NCI-H2029 (cell line): Measurements from ENCODE around the gene PSMA4.
"Not testable (repeated sequence)": the region's sequence is repeated elsewhere in the genome, so short reads cannot be mapped to it uniquely, and the experiment has no call there.

ENCODE experiments used
- DNase-seq: peaks from one replicate; lab custom pipeline; 2025; lab: John Stamatoyannopoulos, UW

The PSMA4 gene

GRCh38 chr15:78540141-78540870, at the start of gene PSMA4:
Gene PSMA4 (plus strand): TSS chr15:78540444. CDS start chr15:78541928, 1,484 bp downstream.
- DNase-seq, result peak; percentile 60

GRCh38 chr15:78492872-78493271, 47.4 kb upstream of the PSMA4 start:
- no peak for DNase-seq

- no peak for DNase-seq
Observed at GRCh38 chr15:78501857-78502256, 38.4 kb upstream of the PSMA4 start.

GRCh38 chr15:78502641-78503040, 37.6 kb upstream of the PSMA4 start:
- DNase-seq, result no peak

- DNase-seq, result peak; percentile 83
Observed at GRCh38 chr15:78506971-78507830, 33.0 kb upstream of the PSMA4 start, which contains the start of gene HYKK. Gene HYKK (plus strand): TSS chr15:78507577. CDS start chr15:78513089, 5,512 bp downstream.

DNA sequence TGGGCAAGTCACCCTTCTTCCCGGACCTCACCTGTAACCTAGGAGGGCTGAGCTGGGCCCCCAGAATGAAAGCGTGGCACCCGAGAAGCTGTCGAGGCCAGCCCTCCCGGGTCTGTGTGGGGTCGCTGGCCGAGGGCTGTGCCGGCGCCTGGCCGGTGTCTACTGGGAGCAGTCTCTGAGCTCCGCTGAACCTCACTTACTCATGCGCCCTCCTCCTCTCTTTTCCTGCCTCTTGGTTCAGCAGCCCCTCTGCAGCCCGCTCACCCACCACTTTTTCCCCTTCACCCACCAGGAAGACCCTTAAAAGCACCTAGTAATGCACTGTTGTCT, 32.4 kb upstream of the PSMA4 start:
- no peak for DNase-seq

DNA sequence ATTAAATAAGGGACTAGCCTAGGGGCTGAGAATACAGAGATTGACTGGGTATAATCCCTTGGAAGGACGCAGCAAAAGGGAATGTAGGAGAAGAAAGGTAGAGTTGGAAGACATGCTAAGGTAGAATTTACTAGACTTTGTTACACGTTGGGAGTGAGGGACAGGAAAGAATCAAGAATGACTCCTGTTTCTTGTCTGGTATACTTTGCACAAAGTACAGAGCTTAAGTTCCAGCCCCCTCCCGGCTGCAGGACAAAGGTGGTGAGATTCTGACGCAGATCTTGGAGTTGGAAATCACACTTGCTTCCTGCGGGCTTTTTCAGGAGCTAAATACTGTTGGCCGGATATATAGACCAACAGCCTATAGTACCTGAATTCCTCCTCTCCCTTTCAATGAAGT, 32.0 kb upstream of the PSMA4 start:
- DNase-seq, result no peak

- DNase-seq, result no peak
Observed at GRCh38 chr15:78509726-78510312, 30.4 kb upstream of the PSMA4 start.

GRCh38 chr15:78520035-78520434, 20.2 kb upstream of the PSMA4 start:
- not testable (repeated sequence) for DNase-seq

DNA sequence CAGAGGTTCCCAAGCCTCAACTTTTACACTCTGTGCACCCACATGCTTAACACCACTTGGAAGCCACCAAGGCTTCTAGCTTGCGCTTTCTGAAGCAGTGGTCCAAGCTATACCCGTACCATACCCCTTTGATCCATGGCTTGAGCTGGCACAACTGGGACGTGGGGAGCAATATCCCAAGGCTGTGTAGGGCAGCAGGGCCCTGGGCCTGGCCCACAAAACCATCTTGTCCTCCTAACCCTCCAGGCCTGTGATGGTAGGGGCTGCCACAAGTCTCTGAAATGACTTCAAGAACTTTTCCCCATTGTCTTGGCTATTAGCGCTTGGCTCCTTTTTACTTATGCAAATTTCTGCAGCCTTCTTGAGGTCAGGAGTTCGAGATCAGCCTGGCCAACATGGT, 16.0 kb upstream of the PSMA4 start:
- DNase-seq, result no peak

GRCh38 chr15:78527325-78527724, 12.9 kb upstream of the PSMA4 start:
- DNase-seq, result no peak

DNA sequence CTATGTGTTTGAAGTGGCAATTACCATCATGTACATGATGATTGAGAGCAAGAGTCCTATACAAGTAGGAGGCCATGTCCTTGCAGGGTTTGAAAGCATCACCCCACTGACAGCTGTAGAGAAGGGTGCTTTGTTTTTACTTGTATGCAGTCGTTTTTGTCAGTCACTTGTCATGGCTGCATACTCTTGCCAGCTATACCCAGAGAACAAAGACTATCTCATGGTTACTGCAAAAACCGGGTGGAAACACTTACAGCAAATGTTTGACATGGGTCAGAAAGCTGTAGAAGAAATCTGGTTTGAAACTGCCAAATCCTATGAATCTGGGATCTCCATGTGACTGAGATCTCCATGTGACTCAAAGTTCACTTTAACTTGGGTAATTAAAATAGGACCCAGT, 6.9 kb upstream of the PSMA4 start:
- DNase-seq, result no peak

- no peak for DNase-seq
Observed at GRCh38 chr15:78536134-78536533, 4.1 kb upstream of the PSMA4 start.

GRCh38 chr15:78537266-78537905, 2.9 kb upstream of the PSMA4 start:
- DNase-seq, result no peak

DNA sequence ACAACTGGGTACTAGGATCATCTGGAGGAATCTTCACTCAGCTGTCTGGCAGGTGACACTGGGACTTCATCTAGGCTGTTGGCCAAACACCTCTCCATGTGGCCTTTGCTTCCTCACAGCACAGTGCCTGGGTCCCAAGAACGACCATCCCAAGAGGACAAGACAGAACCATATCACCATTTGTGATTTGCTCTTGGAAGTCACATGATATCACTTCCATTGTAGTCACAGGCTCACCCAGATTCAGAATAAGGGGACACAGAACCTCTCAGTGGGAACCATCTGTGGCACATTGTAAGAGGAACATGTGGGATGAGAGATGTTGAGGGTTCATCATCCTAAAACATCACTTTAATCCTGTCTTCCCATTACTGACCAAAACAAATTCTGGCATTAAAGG, 1.9 kb upstream of the PSMA4 start:
- no peak for DNase-seq

DNA sequence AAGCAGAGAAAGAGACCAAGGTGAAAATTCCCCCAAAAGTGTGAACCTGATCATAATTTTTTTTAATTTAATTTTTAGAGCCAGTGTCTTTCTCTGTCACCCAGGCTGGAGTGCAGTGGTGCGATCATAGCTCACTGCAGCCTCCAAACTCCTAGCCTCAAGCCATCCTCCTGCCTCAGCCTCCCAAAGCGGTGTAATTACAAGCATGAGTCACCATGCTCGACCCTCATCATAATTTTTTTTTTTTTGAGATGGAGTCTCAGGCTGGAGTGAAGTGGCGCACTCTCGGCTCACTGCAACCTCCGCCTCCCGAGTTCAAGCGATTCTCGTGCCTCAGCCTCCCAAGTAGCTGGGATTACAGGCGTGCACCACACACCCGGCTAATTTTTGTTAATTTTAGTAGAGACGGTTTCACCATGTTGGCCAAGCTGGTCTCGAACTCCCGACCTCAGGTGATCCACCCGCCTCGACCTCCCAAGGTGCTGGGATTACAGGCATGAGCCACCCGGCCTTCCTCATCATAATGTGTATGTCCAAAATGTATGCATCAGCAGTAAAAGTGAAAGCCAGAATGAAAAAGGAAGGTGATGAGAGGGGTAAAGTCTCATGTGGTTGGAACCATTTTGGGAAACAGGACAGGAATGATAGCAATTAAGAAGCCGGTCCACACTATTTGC, 642 bp upstream of the PSMA4 start:
- DNase-seq, result not testable (repeated sequence)

- no peak for DNase-seq
Observed at GRCh38 chr15:78540871-78541743, 863 bp downstream of the PSMA4 start.

- no peak for DNase-seq
Observed at GRCh38 chr15:78541744-78542034, 1.4 kb downstream of the PSMA4 start.

DNA sequence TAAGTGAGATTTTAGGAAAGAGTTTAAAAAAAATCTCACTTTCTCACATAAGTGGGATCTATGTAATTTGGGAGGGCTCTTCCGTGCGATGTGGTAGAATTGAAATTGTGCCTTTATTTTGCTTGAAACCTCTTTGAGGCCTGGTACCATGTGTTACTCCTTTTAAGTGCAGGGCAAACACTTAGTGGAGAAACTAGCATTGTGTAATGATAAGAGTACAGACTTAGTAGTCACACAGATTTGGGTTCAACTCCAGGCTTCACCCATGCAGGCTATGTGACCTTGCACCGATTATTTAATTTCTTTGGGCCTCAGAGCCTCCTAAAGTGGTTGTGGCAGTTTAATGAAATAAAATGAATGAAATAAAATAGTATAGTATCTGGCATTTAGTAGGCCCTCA, 2.4 kb downstream of the PSMA4 start:
- no peak for DNase-seq

DNA sequence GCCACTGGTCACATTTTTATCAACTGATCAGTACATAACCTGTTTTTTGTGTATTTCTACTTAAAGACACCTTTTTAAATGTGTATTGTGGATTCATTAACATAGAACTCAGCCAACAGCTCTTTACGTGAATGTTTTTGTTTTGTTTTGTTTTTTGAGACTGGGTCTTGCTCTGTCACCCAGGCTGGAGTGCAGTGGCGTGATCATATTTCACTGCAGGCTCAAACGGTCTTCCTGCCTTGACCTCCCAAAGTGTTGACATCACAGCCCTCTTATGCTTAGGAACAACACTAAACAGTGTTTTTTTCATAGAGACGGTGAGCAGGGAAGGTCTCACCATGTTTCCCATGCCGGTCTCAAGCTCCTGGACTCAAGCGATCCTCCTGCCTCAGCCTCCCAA, 9.9 kb downstream of the PSMA4 start:
- no peak for DNase-seq

DNA sequence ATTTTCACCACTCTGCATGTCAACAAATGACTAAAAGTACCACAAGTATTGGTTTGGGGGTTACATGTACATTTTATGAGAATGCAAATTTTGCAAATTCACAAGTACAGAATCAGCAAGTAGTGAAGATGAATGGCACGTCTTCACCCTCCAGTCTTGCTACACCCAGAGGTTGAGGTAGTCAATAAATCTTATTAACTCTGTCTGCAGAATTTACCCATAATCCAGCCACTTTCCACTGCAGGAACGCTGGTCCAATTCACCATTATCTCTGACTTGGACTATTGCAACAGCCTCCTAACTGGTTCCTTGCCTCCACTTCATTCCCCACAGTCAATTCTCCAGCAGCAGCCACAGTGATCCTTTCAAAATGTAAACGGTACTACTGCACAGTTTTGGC, 10.6 kb downstream of the PSMA4 start:
- DNase-seq, result no peak
